ENCODE data around the gene TYMS. TPM values are rescaled to one million over a fixed set of nuclear protein-coding genes. Genes with fewer than 3 reads are reported as not detected.

The TYMS gene
- total RNA-seq, 1 experiment from 2014 or later, result 140 TPM

GRCh38 chr18:658947-659533 is 1.6 kb downstream of the TYMS start:
- no peaks in the 10 kb centered on the region; the same call in 1 of the 2 replicates for H3K79me2 ChIP-seq (ENCODE audit: insufficient read depth, low read length)
- H3K4me2 ChIP-seq (ENCODE audit: insufficient read depth, insufficient read length, low read length), result peak overlapping the region; percentile 92
- H3K27me3 Mint-ChIP-seq (ENCODE audit: low read depth), result peaks cover 1% of the 10 kb centered on the region; the same call in 1 of the 2 replicates
- no peaks in the 10 kb centered on the region for H3K27me3 ChIP-seq (ENCODE audit: insufficient read depth, low read length)
- no peaks in the 10 kb centered on the region for H4K20me1 ChIP-seq (ENCODE audit: control insufficient read depth, insufficient read depth, insufficient read length)
- no peak overlapping the region for H3K4ac ChIP-seq (ENCODE audit: low read depth, low read length)
- peak overlapping the region; percentile 70 for H3K9ac ChIP-seq (ENCODE audit: extremely low read depth, insufficient read length, low read length)
- H2BK120ac ChIP-seq (ENCODE audit: low read depth, low read length, poor library complexity, severe bottlenecking), result no peak overlapping the region
- H2BK12ac ChIP-seq (ENCODE audit: insufficient read length, low read depth, low read length), result no peak overlapping the region
- WGBS (ENCODE audit: extremely low coverage, insufficient read length, low lambda C conversion rate), result no CpG with 5 or more reads among the region's 10 CpGs
- no peak overlapping the region for H3K18ac ChIP-seq (ENCODE audit: insufficient read length, low read depth, low read length)
- H3K23me2 ChIP-seq (ENCODE audit: insufficient read length, low read depth, low read length, poor library complexity, severe bottlenecking), result peaks cover 8% of the 10 kb centered on the region
- peak overlapping the region; percentile 89 to 90 for H3K4me3 Mint-ChIP-seq
- H3K9me3 Mint-ChIP-seq, result peaks cover 9 to 10% of the 10 kb centered on the region in 2 experiments
- peaks cover 30 to 31% of the 10 kb centered on the region in 2 experiments for H3K4me1 Mint-ChIP-seq
- H3K27ac ChIP-seq (ENCODE audit: insufficient read length, low read depth, low read length), result no peak overlapping the region
- no peak overlapping the region for H2AK5ac ChIP-seq (ENCODE audit: insufficient read length, low read length)
- peaks cover 7% of the 10 kb centered on the region for H3K79me1 ChIP-seq (ENCODE audit: insufficient read depth, low read depth, low read length, poor library complexity, severe bottlenecking)
- H2BK15ac ChIP-seq (ENCODE audit: low read depth, low read length), result no peak overlapping the region
- no peak overlapping the region for H3K23ac ChIP-seq (ENCODE audit: insufficient read length, low read depth, low read length)
- no peaks in the 10 kb centered on the region; the same call in 1 of the 2 replicates for H3K4me1 ChIP-seq (ENCODE audit: insufficient read depth, low read length)
- H3K9me3 ChIP-seq (ENCODE audit: control insufficient read depth, low read depth, low read length), result no peaks in the 10 kb centered on the region
- no peak overlapping the region for H2AFZ ChIP-seq (ENCODE audit: low read length)
- no peak overlapping the region for H3K56ac ChIP-seq (ENCODE audit: insufficient read length, low read depth, low read length)
- no peak overlapping the region for H4K5ac ChIP-seq (ENCODE audit: insufficient read length, low read depth, low read length)
- H3T11ph ChIP-seq (ENCODE audit: low read length), result no peak overlapping the region
- H2BK20ac ChIP-seq (ENCODE audit: low read depth, low read length, poor library complexity, severe bottlenecking), result no peak overlapping the region
- no peak for TF ChIP-seq CTCF (conservative IDR thresholded peaks at IDR 0.05)
- H3K36me3 Mint-ChIP-seq (ENCODE audit: insufficient read depth in 1 of 3, low read depth in 3 of 3), result peaks cover 39 to 47% (median 40%) of the 10 kb centered on the region in 3 experiments
- no peak overlapping the region; a peak in 1 of 7 replicates for H3K27ac Mint-ChIP-seq
- DNase-seq, result no peak
- no peak overlapping the region for H4K91ac ChIP-seq (ENCODE audit: insufficient read length, low read depth, low read length)
- H4K8ac ChIP-seq (replicated peaks; ENCODE audit: insufficient read length, low read depth, low read length), result no peak overlapping the region
- no peak overlapping the region for H2BK5ac ChIP-seq (ENCODE audit: insufficient read length, low read length)
- H3K14ac ChIP-seq (ENCODE audit: insufficient read depth, low read length), result peak overlapping the region; percentile 20; the same call in 1 of the 2 replicates
